SJCRH30 (cell line): ENCODE measurements around the gene PTPN6. TPM values are rescaled to one million over a fixed set of nuclear protein-coding genes. Genes with fewer than 3 reads are reported as not detected.

Experiments
- DNase-seq, 2 experiments: peaks; one replicate each; pipeline ENCODE4 v3.0.0-alpha.2; 2015 to 2020
- H3K27ac ChIP-seq: fragments of 250-450 bp; sonication (Bioruptor Pico); 2 replicates; pipeline ENCODE4 v1.5.1; 2020; ENCODE audit warnings: mild to moderate bottlenecking, moderate library complexity
- H3K27me3 ChIP-seq: fragments of 250-450 bp; sonication (Bioruptor Pico); 2 replicates; pipeline ENCODE4 v1.5.1; 2020; ENCODE audit warnings: mild to moderate bottlenecking, moderate library complexity
- H3K36me3 ChIP-seq: fragments of 250-450 bp; sonication (Bioruptor Pico); 2 replicates; pipeline ENCODE4 v1.5.1; 2020; ENCODE audit warnings: mild to moderate bottlenecking, moderate library complexity
- H3K4me1 ChIP-seq: fragments of 250-450 bp; sonication (Bioruptor Pico); 2 replicates; pipeline ENCODE4 v1.5.1; 2020; ENCODE audit warnings: mild to moderate bottlenecking, moderate library complexity
- H3K4me3 ChIP-seq: fragments of 250-450 bp; sonication (Bioruptor Pico); 2 replicates; pipeline ENCODE4 v1.5.1; 2020; ENCODE audit warnings: mild to moderate bottlenecking, moderate library complexity
- H3K9me3 ChIP-seq: fragments of 250-450 bp; sonication (Bioruptor Pico); replicated peaks from 2 replicates; pipeline ENCODE4 v1.5.1; 2020; ENCODE audit warnings: mild to moderate bottlenecking, moderate library complexity
- total RNA-seq: library from RNA; depleted of rRNA; stranded (reverse); fragments of >200 nt; shearing (Covaris generic); gene quantifications from 2 replicates; pipeline ENCODE4 v1.2.3, GENCODE V29; 2014

The PTPN6 gene
- total RNA-seq, 1 experiment from 2014 or later = 0.38 TPM

- Histone ChIP-seq H3K36me3 (peaks cover 27% of the 10 kb centered on the region), H3K27me3 (no peaks in the 10 kb centered on the region), H3K27ac (peak overlapping the region; percentile 65), H3K4me3 (peak overlapping the region; percentile 50), H3K9me3 (no peaks in the 10 kb centered on the region), H3K4me1 (peaks cover 11% of the 10 kb centered on the region; the same call in 1 of the 2 replicates)
- DNase-seq = no peak
Measured at GRCh38 chr12:6962285-6963015, 11.3 kb downstream of the PTPN6 start.

GRCh38 chr12:6963016-6963731 is 12.0 kb downstream of the PTPN6 start:
- Histone ChIP-seq H3K4me1 (peaks cover 11% of the 10 kb centered on the region; the same call in 1 of the 2 replicates), H3K27me3 (no peaks in the 10 kb centered on the region), H3K9me3 (no peaks in the 10 kb centered on the region), H3K27ac (no peak overlapping the region), H3K36me3 (peaks cover 34% of the 10 kb centered on the region), H3K4me3 (no peak overlapping the region)
- no peak for DNase-seq

- DNase-seq = no peak
- no peaks in the 10 kb centered on the region for H3K27me3 ChIP-seq
- H3K27ac ChIP-seq = no peak overlapping the region
- no peaks in the 10 kb centered on the region for H3K9me3 ChIP-seq
- H3K4me1 ChIP-seq = peaks cover 11% of the 10 kb centered on the region; the same call in 1 of the 2 replicates
- peaks cover 42% of the 10 kb centered on the region for H3K36me3 ChIP-seq
- no peak overlapping the region for H3K4me3 ChIP-seq
Measured at GRCh38 chr12:6963791-6964413, 12.7 kb downstream of the PTPN6 start.

- no peaks in the 10 kb centered on the region for H3K27me3 ChIP-seq
- DNase-seq = no peak
- no peak overlapping the region for H3K4me3 ChIP-seq
- no peak overlapping the region for H3K27ac ChIP-seq
- no peaks in the 10 kb centered on the region for H3K9me3 ChIP-seq
- peaks cover 15% of the 10 kb centered on the region; the same call in 1 of the 2 replicates for H3K4me1 ChIP-seq
- H3K36me3 ChIP-seq = peaks cover 46% of the 10 kb centered on the region
Measured at GRCh38 chr12:6964605-6965025, 13.5 kb downstream of the PTPN6 start.

- no peaks in the 10 kb centered on the region for H3K9me3 ChIP-seq
- H3K27me3 ChIP-seq = no peaks in the 10 kb centered on the region
- peaks cover 46% of the 10 kb centered on the region for H3K36me3 ChIP-seq
- peaks cover 15% of the 10 kb centered on the region; the same call in 1 of the 2 replicates for H3K4me1 ChIP-seq
- H3K4me3 ChIP-seq = no peak overlapping the region
- DNase-seq = peak; percentile 76 to 83
- no peak overlapping the region for H3K27ac ChIP-seq
Measured at GRCh38 chr12:6965026-6965661, 14.0 kb downstream of the PTPN6 start.

- no peak overlapping the region for H3K27ac ChIP-seq
- peaks cover 46% of the 10 kb centered on the region for H3K36me3 ChIP-seq
- H3K4me1 ChIP-seq = peaks cover 14% of the 10 kb centered on the region; the same call in 1 of the 2 replicates
- DNase-seq = no peak
- no peak overlapping the region for H3K4me3 ChIP-seq
- H3K27me3 ChIP-seq = no peaks in the 10 kb centered on the region
- H3K9me3 ChIP-seq = no peaks in the 10 kb centered on the region
Measured at GRCh38 chr12:6965714-6966113, 14.6 kb downstream of the PTPN6 start.

- DNase-seq = no peak
- Histone ChIP-seq H3K36me3 (peaks cover 46% of the 10 kb centered on the region), H3K27me3 (no peaks in the 10 kb centered on the region), H3K9me3 (no peaks in the 10 kb centered on the region), H3K4me1 (peaks cover 11% of the 10 kb centered on the region; the same call in 1 of the 2 replicates), H3K4me3 (no peak overlapping the region), H3K27ac (no peak overlapping the region)
Measured at GRCh38 chr12:6966351-6966750, 15.2 kb downstream of the PTPN6 start.

- Histone ChIP-seq H3K36me3 (peaks cover 55% of the 10 kb centered on the region), H3K4me1 (peaks cover 9% of the 10 kb centered on the region), H3K4me3 (no peak overlapping the region), H3K27me3 (no peaks in the 10 kb centered on the region), H3K9me3 (no peaks in the 10 kb centered on the region), H3K27ac (no peak overlapping the region)
- DNase-seq = no peak
Measured at GRCh38 chr12:6967651-6968100, 16.5 kb downstream of the PTPN6 start.

GRCh38 chr12:6968426-6968825 is 17.3 kb downstream of the PTPN6 start:
- Histone ChIP-seq H3K27me3 (no peaks in the 10 kb centered on the region), H3K9me3 (no peaks in the 10 kb centered on the region), H3K27ac (no peak overlapping the region), H3K4me1 (peaks cover 8% of the 10 kb centered on the region), H3K36me3 (peaks cover 55% of the 10 kb centered on the region), H3K4me3 (no peak overlapping the region)
- no peak for DNase-seq

GRCh38 chr12:6970096-6970527 is 19.0 kb downstream of the PTPN6 start:
- Histone ChIP-seq H3K36me3 (peaks cover 63% of the 10 kb centered on the region), H3K9me3 (no peaks in the 10 kb centered on the region), H3K27me3 (no peaks in the 10 kb centered on the region), H3K4me1 (peaks cover 8% of the 10 kb centered on the region), H3K27ac (peak overlapping the region; percentile 73), H3K4me3 (peak overlapping the region; percentile 92)
- no peak for DNase-seq

GRCh38 chr12:6974180-6974579 is 23.0 kb downstream of the PTPN6 start:
- no peak for DNase-seq
- Histone ChIP-seq H3K36me3 (peaks cover 47% of the 10 kb centered on the region), H3K9me3 (no peaks in the 10 kb centered on the region), H3K27ac (no peak overlapping the region), H3K27me3 (no peaks in the 10 kb centered on the region), H3K4me1 (peaks cover 5% of the 10 kb centered on the region), H3K4me3 (no peak overlapping the region)

- Histone ChIP-seq H3K27me3 (no peaks in the 10 kb centered on the region), H3K36me3 (peaks cover 49% of the 10 kb centered on the region), H3K27ac (no peak overlapping the region), H3K4me1 (peaks cover 3% of the 10 kb centered on the region; the same call in 1 of the 2 replicates), H3K4me3 (no peak overlapping the region), H3K9me3 (no peaks in the 10 kb centered on the region)
- no peak for DNase-seq
Measured at GRCh38 chr12:6975297-6976032, 24.3 kb downstream of the PTPN6 start.

GRCh38 chr12:6977653-6978052 is 26.5 kb downstream of the PTPN6 start:
- Histone ChIP-seq H3K27me3 (no peaks in the 10 kb centered on the region), H3K4me1 (no peaks in the 10 kb centered on the region), H3K9me3 (no peaks in the 10 kb centered on the region), H3K27ac (no peak overlapping the region), H3K36me3 (peaks cover 54% of the 10 kb centered on the region), H3K4me3 (no peak overlapping the region)
- DNase-seq = no peak

- no peak for DNase-seq
- Histone ChIP-seq H3K4me1 (no peaks in the 10 kb centered on the region), H3K9me3 (no peaks in the 10 kb centered on the region), H3K27me3 (no peaks in the 10 kb centered on the region), H3K27ac (no peak overlapping the region; the same call in 1 of the 2 replicates), H3K4me3 (no peak overlapping the region), H3K36me3 (peaks cover 54% of the 10 kb centered on the region)
Measured at GRCh38 chr12:6978188-6978587, 27.0 kb downstream of the PTPN6 start.
